Measurements from ENCODE around the gene MTERF2. TPM values are rescaled to one million over a fixed set of nuclear protein-coding genes. Genes with fewer than 3 reads are reported as not detected.

MTERF2 gene
- total and polyA plus RNA-seq, 10 of the 15 experiments (the other 5 are each of a cell fraction or from before 2014, with no cell fraction given) = 2.1 to 9.8 (median 6.7) TPM

DNA sequence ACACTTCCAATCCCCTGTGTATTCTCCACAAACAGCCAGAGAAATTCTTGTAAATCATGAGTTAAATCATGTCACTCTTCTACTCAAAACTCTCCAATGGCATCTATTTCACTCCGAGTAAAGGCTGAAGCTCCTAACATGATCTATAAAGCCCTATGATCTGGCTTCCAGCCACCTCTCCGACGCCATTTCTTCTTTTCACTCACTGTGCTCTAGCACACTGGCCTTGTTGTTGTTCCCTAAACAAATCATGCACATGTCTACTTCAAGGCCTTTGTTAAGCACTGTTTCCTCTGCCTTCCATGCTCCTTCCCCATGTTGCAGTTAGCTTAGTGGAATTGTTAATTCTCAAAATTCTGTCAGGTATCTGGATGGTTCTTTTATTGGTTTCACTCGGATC lies 30.1 kb upstream of the MTERF2 start (continued):
- TF ChIP-seq, protein P1, sequence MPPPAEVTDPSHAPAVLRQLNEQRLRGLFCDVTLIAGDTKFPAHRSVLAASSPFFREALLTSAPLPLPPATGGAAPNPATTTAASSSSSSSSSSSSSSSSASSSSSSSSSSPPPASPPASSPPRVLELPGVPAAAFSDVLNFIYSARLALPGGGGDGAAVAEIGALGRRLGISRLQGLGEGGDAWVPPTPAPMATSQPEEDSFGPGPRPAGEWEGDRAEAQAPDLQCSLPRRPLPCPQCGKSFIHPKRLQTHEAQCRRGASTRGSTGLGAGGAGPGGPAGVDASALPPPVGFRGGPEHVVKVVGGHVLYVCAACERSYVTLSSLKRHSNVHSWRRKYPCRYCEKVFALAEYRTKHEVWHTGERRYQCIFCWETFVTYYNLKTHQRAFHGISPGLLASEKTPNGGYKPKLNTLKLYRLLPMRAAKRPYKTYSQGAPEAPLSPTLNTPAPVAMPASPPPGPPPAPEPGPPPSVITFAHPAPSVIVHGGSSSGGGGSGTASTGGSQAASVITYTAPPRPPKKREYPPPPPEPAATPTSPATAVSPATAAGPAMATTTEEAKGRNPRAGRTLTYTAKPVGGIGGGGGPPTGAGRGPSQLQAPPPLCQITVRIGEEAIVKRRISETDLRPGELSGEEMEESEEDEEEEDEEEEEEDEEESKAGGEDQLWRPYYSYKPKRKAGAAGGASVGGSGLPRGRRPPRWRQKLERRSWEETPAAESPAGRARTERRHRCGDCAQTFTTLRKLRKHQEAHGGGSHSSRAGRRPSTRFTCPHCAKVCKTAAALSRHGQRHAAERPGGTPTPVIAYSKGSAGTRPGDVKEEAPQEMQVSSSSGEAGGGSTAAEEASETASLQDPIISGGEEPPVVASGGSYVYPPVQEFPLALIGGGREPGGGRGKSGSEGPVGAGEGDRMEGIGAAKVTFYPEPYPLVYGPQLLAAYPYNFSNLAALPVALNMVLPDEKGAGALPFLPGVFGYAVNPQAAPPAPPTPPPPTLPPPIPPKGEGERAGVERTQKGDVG (CRISPR knock-in tag; IDR thresholded peaks at IDR 0.05) = no peak
- TF ChIP-seq POLR2AphosphoS5 (IDR thresholded peaks at IDR 0.05; ENCODE audit: low read length) = no peak
- TF ChIP-seq TCF3 (IDR thresholded peaks at IDR 0.05; ENCODE audit: borderline replicate concordance, insufficient read depth, low read depth, low read length) = no peak
- no peak for TF ChIP-seq HCFC1 (IDR thresholded peaks at IDR 0.05; ENCODE audit: low read length)
- no peak for TF ChIP-seq ZNF217 (IDR thresholded peaks at IDR 0.05)

DNA sequence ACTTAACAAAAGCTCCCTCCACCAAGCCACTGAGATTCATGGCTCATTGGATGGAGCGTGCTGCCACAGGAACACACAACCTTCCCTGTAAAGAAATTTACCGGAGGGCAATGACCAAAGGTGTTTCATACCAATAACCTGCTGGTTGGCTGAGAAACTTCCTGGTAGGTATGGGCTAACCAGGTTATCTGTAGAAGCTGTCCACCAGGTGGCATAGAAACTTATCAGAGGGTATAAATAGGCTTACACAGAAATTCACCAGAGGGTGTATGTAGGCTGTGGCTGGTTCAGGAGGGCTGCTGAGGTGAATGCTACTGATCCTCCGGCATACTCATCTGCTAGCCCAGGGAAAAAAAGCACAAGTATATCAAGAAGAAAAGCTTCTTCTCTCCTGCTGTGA lies 27.1 kb upstream of the MTERF2 start:
- SMC1A ChIA-PET (ENCODE audit: uncharacterized antibody, unreplicated experiment) = interaction anchor here (0.6 to 1.8 kb wide), 2 partner anchors 91 to 244 kb away, joined by 3 to 4 read pairs; no protein-coding TSS in a partner anchor
- H3K9ac ChIP-seq (ENCODE audit: control insufficient read depth, insufficient read depth, low read length) = no peak overlapping the region
- H3K4me3 ChIP-seq = no peak overlapping the region
- peaks cover 7% of the 10 kb centered on the region for H3K4me1 ChIP-seq (ENCODE audit: control insufficient read depth, insufficient read depth, low read length)
- intact Hi-C loops (cut with micrococcal nuclease; ENCODE audit: unreplicated experiment) (no loop called here), in situ Hi-C loops (cut with MboI) (no loop called here)
- DNase-seq (ENCODE audit: low read depth, low spot score) = no peak
- RAD21 ChIA-PET (ENCODE audit: unreplicated experiment) = interaction anchor here (0.8 kb wide), 1 partner anchor 92 kb away, joined by 4 read pairs; no protein-coding TSS in a partner anchor
- CTCF ChIA-PET = interaction anchor here (0.6 to 1.5 kb wide), 2 partner anchors 172 to 655 kb away, joined by 3 to 4 read pairs; no protein-coding TSS in a partner anchor
- 91% methylated on average over 2 of the region's 3 CpGs for WGBS (ENCODE audit: insufficient coverage, insufficient replicate concordance, low lambda C conversion rate, missing lambda C conversion rate)
- H3K79me2 ChIP-seq (ENCODE audit: control insufficient read depth, insufficient read depth, low read length) = no peaks in the 10 kb centered on the region
- peak; percentile 55 for ATAC-seq
- peak; percentile 41 for FAIRE-seq
- H3K36me3 ChIP-seq (ENCODE audit: control insufficient read depth in 2 of 2, insufficient read depth in 2 of 2, low read length in 1 of 2) = no peaks in the 10 kb centered on the region
- POLR2A ChIA-PET = no interaction called here
- H4K20me1 ChIP-seq (ENCODE audit: control insufficient read depth, insufficient read depth) = no peaks in the 10 kb centered on the region
- H3K9me3 ChIP-seq (replicated peaks; ENCODE audit: control insufficient read depth, insufficient read depth, low read length) = no peaks in the 10 kb centered on the region
- H3K4me2 ChIP-seq (ENCODE audit: control insufficient read depth, insufficient read depth) = no peak overlapping the region
- H3K27me3 ChIP-seq (replicated peaks in 1 of 2; ENCODE audit: control insufficient read depth in 2 of 2, insufficient read depth in 2 of 2, low read length in 1 of 2) = no peaks in the 10 kb centered on the region
- BruUV-seq (replicated peaks) = no TSS peak
- no peak overlapping the region for H3K27ac ChIP-seq (ENCODE audit: control insufficient read depth, insufficient read depth)
- H2AFZ ChIP-seq (ENCODE audit: control insufficient read depth, low read depth, low read length) = no peak overlapping the region
- no peak for TF ChIP-seq WRNIP1 (IDR thresholded peaks at IDR 0.05; ENCODE audit: borderline replicate concordance, low read depth, low read length)
- TF ChIP-seq SMAD5 (IDR thresholded peaks at IDR 0.05; ENCODE audit: low read depth) = no peak
- no peak for TF ChIP-seq KDM1A (IDR thresholded peaks at IDR 0.05; ENCODE audit: borderline replicate concordance)
- TF ChIP-seq, protein P2, sequence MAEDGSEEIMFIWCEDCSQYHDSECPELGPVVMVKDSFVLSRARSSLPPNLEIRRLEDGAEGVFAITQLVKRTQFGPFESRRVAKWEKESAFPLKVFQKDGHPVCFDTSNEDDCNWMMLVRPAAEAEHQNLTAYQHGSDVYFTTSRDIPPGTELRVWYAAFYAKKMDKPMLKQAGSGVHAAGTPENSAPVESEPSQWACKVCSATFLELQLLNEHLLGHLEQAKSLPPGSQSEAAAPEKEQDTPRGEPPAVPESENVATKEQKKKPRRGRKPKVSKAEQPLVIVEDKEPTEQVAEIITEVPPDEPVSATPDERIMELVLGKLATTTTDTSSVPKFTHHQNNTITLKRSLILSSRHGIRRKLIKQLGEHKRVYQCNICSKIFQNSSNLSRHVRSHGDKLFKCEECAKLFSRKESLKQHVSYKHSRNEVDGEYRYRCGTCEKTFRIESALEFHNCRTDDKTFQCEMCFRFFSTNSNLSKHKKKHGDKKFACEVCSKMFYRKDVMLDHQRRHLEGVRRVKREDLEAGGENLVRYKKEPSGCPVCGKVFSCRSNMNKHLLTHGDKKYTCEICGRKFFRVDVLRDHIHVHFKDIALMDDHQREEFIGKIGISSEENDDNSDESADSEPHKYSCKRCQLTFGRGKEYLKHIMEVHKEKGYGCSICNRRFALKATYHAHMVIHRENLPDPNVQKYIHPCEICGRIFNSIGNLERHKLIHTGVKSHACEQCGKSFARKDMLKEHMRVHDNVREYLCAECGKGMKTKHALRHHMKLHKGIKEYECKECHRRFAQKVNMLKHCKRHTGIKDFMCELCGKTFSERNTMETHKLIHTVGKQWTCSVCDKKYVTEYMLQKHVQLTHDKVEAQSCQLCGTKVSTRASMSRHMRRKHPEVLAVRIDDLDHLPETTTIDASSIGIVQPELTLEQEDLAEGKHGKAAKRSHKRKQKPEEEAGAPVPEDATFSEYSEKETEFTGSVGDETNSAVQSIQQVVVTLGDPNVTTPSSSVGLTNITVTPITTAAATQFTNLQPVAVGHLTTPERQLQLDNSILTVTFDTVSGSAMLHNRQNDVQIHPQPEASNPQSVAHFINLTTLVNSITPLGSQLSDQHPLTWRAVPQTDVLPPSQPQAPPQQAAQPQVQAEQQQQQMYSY (CRISPR knock-in tag; IDR thresholded peaks at IDR 0.05) = no peak
- TF ChIP-seq PAX8 (IDR thresholded peaks at IDR 0.05) = no peak
- TF ChIP-seq CEBPB (IDR thresholded peaks at IDR 0.05; ENCODE audit: borderline replicate concordance in 1 of 2, low read depth in 2 of 2, low read length in 2 of 2) = no peak
- no peak for TF ChIP-seq TBL1XR1 (IDR thresholded peaks at IDR 0.05; ENCODE audit: low read depth, low read length)
- TF ChIP-seq BRCA1 (IDR thresholded peaks at IDR 0.05; ENCODE audit: low read depth, low read length) = no peak
- no peak for TF ChIP-seq DPF2 (IDR thresholded peaks at IDR 0.05)
- no peak for TF ChIP-seq CBX3 (IDR thresholded peaks at IDR 0.05; ENCODE audit: borderline replicate concordance, low read depth)
- TF ChIP-seq ZNF207 (IDR thresholded peaks at IDR 0.05; ENCODE audit: borderline replicate concordance) = no peak
- no peak for TF ChIP-seq BCL11A (IDR thresholded peaks at IDR 0.05; ENCODE audit: low read depth, low read length)
- TF ChIP-seq ZNF24 (IDR thresholded peaks at IDR 0.05) = no peak
- TF ChIP-seq YY1 (IDR thresholded peaks at IDR 0.05; ENCODE audit: low read depth, low read length) = no peak
- no peak for TF ChIP-seq NR2C2 (IDR thresholded peaks at IDR 0.05; ENCODE audit: borderline replicate concordance, control insufficient read depth, insufficient read length, low read depth)

All from GM12878 (cell line).